Measurements from ENCODE around the gene NALCN. TPM values are rescaled to one million over a fixed set of nuclear protein-coding genes. Genes with fewer than 3 reads are reported as not detected.
"Not testable (repeated sequence)": the region's sequence is repeated elsewhere in the genome, so short reads cannot be mapped to it uniquely, and the experiment has no call there.

Gene NALCN
- total RNA-seq, 3 donors from 2014 or later (not counting 1 experiment from before 2014, with no cell fraction given), result not detected

DNA sequence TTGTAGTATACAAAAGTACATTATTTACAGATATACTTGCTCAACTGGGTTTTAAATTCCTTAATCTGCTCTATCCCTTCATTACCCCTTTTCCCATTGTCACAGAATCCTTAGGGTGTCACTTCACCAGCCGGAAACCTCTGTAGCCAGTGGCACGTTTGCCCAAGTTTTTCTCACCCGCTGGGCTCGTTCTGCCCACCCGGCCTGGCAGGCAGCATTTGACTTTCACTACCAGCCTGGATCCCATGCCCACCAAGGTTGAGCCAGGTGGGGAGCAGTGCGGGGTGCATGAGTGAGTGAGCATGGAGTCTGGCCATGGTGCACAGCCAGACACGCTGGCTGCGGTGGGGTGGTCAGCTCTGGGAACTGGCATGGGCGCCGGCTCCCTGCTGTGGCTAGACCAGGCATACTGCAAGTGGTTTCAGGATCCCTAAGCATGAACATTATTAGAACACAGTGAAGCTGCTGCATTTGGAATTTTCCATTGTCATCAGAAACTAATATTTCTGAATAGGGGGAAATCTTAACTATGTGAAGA is 98.3 kb downstream of the NALCN start:
- intact Hi-C loops (cut with micrococcal nuclease), result no loop called here
- Mint-ChIP-seq H3K9me3 (peaks cover 8 to 10% of the 10 kb centered on the region in 2 donors), H3K27ac (no peak overlapping the region), H3K36me3 (no peaks in the 10 kb centered on the region), H3K4me1 (no peaks in the 10 kb centered on the region), H3K27me3 (ENCODE audit: low read depth in 2 of 2) (no peaks in the 10 kb centered on the region), H3K4me3 (no peak overlapping the region)
- Histone ChIP-seq H3K27ac (ENCODE audit: low read length) (no peak overlapping the region), H3K4me3 (ENCODE audit: low read length) (no peak overlapping the region), H3K4me1 (ENCODE audit: control insufficient read depth, insufficient read depth, low read length) (no peaks in the 10 kb centered on the region), H3K27me3 (ENCODE audit: control insufficient read depth, insufficient read depth, low read length) (no peaks in the 10 kb centered on the region), H3K36me3 (ENCODE audit: control insufficient read depth, insufficient read depth, low read length) (no peaks in the 10 kb centered on the region), H3K9me3 (ENCODE audit: control insufficient read depth, insufficient read depth, low read length) (no peaks in the 10 kb centered on the region)
- ATAC-seq, result no peak
- DNase-seq, result no peak
- WGBS (ENCODE audit: insufficient coverage), result 93% methylated on average over 10 of the region's 10 CpGs
- TF ChIP-seq, protein P1, sequence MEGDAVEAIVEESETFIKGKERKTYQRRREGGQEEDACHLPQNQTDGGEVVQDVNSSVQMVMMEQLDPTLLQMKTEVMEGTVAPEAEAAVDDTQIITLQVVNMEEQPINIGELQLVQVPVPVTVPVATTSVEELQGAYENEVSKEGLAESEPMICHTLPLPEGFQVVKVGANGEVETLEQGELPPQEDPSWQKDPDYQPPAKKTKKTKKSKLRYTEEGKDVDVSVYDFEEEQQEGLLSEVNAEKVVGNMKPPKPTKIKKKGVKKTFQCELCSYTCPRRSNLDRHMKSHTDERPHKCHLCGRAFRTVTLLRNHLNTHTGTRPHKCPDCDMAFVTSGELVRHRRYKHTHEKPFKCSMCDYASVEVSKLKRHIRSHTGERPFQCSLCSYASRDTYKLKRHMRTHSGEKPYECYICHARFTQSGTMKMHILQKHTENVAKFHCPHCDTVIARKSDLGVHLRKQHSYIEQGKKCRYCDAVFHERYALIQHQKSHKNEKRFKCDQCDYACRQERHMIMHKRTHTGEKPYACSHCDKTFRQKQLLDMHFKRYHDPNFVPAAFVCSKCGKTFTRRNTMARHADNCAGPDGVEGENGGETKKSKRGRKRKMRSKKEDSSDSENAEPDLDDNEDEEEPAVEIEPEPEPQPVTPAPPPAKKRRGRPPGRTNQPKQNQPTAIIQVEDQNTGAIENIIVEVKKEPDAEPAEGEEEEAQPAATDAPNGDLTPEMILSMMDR (IDR thresholded peaks at IDR 0.05), result no peak

DNA sequence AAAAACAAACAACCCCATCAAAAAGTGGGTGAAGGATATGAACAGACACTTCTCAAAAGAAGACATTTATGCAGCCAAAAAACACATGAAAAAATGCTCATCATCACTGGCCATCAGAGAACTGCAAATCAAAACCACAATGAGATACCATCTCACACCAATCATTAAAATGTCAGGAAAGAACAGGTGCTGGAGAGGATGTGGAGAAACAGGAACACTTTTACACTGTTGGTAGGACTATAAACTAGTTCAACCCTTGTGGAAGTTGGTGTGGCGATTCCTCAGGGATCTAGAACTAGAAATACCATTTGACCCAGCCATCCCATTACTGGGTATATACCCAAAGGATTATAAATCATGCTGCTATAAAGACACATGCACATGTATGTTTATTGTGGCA is 102.8 kb downstream of the NALCN start:
- WGBS (ENCODE audit: insufficient coverage), result no CpG with 5 or more reads among the region's 1 CpG
- H3K27ac ChIP-seq (ENCODE audit: low read length); H3K36me3 Mint-ChIP-seq; intact Hi-C loops (cut with micrococcal nuclease); ATAC-seq; H3K27me3 ChIP-seq (ENCODE audit: control insufficient read depth, insufficient read depth, low read length); H3K4me3 ChIP-seq (ENCODE audit: low read length); DNase-seq; H3K4me1 ChIP-seq (ENCODE audit: control insufficient read depth, insufficient read depth, low read length); H3K4me3 Mint-ChIP-seq; H3K4me1 Mint-ChIP-seq; H3K27me3 Mint-ChIP-seq (ENCODE audit: low read depth in 2 of 2); H3K9me3 ChIP-seq (ENCODE audit: control insufficient read depth, insufficient read depth, low read length); H3K36me3 ChIP-seq (ENCODE audit: control insufficient read depth, insufficient read depth, low read length); H3K27ac Mint-ChIP-seq: not testable (repeated sequence)
- peaks cover 13 to 15% of the 10 kb centered on the region in 2 donors for H3K9me3 Mint-ChIP-seq

DNA sequence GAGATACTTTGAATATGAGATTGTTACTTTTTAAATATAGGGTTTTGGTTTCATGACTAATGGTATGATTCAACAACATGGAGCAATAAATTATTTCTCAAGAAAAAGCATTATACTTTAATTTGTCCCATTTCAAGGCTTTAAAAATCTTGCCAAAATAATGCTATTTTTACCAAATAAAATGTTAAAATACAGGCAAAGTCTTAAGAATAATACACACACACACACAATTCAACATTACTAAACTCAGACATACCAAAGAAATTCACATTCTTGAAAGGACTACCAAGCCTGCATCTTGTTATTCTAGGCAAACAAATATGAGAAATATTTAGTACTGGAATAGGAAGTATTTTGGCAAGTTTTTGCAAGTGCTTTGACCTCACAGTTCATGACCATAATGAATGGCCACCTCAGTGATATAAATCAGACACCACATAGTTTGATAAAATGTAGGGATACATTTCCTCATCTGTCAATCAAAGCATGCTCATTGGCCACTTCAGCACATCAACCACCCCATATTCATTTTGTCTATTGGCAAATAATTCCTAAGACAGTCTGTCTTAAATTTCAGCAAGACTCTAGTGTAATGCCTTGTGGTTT is 107.2 kb downstream of the NALCN start:
- DNase-seq, result no peak
- Histone ChIP-seq H3K36me3 (ENCODE audit: control insufficient read depth, insufficient read depth, low read length) (no peaks in the 10 kb centered on the region), H3K27me3 (ENCODE audit: control insufficient read depth, insufficient read depth, low read length) (no peaks in the 10 kb centered on the region), H3K4me1 (ENCODE audit: control insufficient read depth, insufficient read depth, low read length) (no peaks in the 10 kb centered on the region), H3K9me3 (ENCODE audit: control insufficient read depth, insufficient read depth, low read length) (peaks cover 2% of the 10 kb centered on the region), H3K4me3 (ENCODE audit: low read length) (no peak overlapping the region), H3K27ac (ENCODE audit: low read length) (no peak overlapping the region)
- Mint-ChIP-seq H3K36me3 (no peaks in the 10 kb centered on the region), H3K4me3 (no peak overlapping the region), H3K27ac (no peak overlapping the region), H3K4me1 (no peaks in the 10 kb centered on the region), H3K9me3 (peaks cover 7 to 12% of the 10 kb centered on the region in 2 donors), H3K27me3 (ENCODE audit: low read depth in 2 of 2) (no peaks in the 10 kb centered on the region)
- TF ChIP-seq, protein P1 (IDR thresholded peaks at IDR 0.05), result no peak
- intact Hi-C loops (cut with micrococcal nuclease), result no loop called here
- no peak for ATAC-seq

DNA sequence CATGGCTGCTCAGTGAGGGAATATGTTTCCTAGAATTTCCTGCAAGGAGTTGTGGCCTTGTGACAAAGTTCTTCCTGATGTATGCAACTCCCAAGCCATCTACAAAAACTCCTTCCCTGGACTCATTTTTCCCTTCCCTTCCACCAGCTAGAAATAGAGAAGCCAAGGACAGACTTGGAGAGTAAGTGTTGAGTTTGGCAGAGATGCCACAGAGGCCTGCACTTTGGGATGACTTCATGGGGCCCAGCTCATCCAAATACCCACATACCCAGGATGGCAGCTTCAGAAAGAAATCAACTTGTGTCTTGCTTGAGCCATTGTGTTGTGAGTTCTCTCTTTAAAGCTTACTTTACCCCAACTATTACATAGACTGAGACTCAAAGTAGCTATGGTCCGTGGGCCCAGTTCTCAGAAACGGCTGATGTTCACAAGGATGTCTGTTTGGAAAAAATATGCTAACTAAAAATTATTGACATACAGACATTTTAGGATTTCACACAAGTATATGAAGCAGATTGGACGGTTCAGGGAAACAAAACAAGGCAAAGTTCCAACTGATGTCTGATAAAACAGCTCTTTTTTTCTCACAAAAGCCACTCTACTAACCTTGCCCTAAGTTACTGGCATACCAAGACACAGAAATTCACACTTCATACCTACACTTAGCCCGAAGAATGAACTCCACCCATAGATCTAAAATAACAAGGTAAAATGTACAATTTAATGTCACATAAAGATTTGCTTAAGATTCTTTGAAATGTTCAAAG is 107.9 kb downstream of the NALCN start:
- Mint-ChIP-seq H3K9me3 (peaks cover 7 to 11% of the 10 kb centered on the region in 2 donors), H3K36me3 (no peaks in the 10 kb centered on the region), H3K27ac (no peak overlapping the region), H3K4me1 (no peaks in the 10 kb centered on the region), H3K4me3 (no peak overlapping the region), H3K27me3 (ENCODE audit: low read depth in 2 of 2) (no peaks in the 10 kb centered on the region)
- Histone ChIP-seq H3K4me3 (ENCODE audit: low read length) (no peak overlapping the region), H3K36me3 (ENCODE audit: control insufficient read depth, insufficient read depth, low read length) (no peaks in the 10 kb centered on the region), H3K9me3 (ENCODE audit: control insufficient read depth, insufficient read depth, low read length) (peaks cover 2% of the 10 kb centered on the region), H3K27me3 (ENCODE audit: control insufficient read depth, insufficient read depth, low read length) (no peaks in the 10 kb centered on the region), H3K27ac (ENCODE audit: low read length) (no peak overlapping the region), H3K4me1 (ENCODE audit: control insufficient read depth, insufficient read depth, low read length) (no peaks in the 10 kb centered on the region)
- 82% methylated on average over 3 of the region's 4 CpGs for WGBS (ENCODE audit: insufficient coverage)
- DNase-seq (no peak), ATAC-seq (no peak)
- TF ChIP-seq, protein P1 (IDR thresholded peaks at IDR 0.05), result no peak
- intact Hi-C loops (cut with micrococcal nuclease), result no loop called here

Data from natural killer cell (primary cell).